Naive thymus-derived CD4-positive, alpha-beta T cell (primary cell): ENCODE measurements around the gene ISG20L2. TPM values are rescaled to one million over a fixed set of nuclear protein-coding genes. Genes with fewer than 3 reads are reported as not detected.

Experiments used
- ATAC-seq: fragments of 150-1000 bp; cut with Tn5 transposase; 2 replicates; pipeline ENCODE4 v1.10.0; 2021; ENCODE audit warnings: mild to moderate bottlenecking, moderate library complexity
- CTCF ChIA-PET: fragments of 350-600 bp; sonication (Branson Sonifier 250); formaldehyde crosslinking; loops from one replicate; lab custom pipeline; 2021; ENCODE audit warnings: antibody characterized with exemption; lab: Charles Lee
- POLR2A ChIA-PET: fragments of 350-600 bp; sonication (Branson Sonifier 250); formaldehyde crosslinking; loops from one replicate; lab custom pipeline; 2021; ENCODE audit warnings: antibody characterized with exemption, inconsistent platforms; lab: Charles Lee
- DNase-seq, 9 donors: peaks; one replicate each; pipeline versions ENCODE4 v3.0.0 to v3.0.0-alpha.2; 2020 to 2022; ENCODE audit warnings: mixed read lengths in 1 of 9
- H3K27ac ChIP-seq: one replicate; pipeline ENCODE4 v1.7.0; 2013; ENCODE audit warnings: mild to moderate bottlenecking, low read depth, low read length, moderate library complexity
- H3K27me3 ChIP-seq, 2 donors: one replicate each; pipeline ENCODE4 v1.7.0; 2013; ENCODE audit warnings: low read length in 2 of 2, mild to moderate bottlenecking in 2 of 2, moderate library complexity in 2 of 2; ENCODE audit not compliant: control insufficient read depth in 2 of 2, insufficient read depth in 2 of 2
- H3K36me3 ChIP-seq, 3 experiments: 1 replicate in 2 of 3; 2 replicates in 1 of 3; pipeline ENCODE4 v1.7.0; 2013; ENCODE audit warnings: low read length in 3 of 3, mild to moderate bottlenecking in 3 of 3, moderate library complexity in 1 of 3; ENCODE audit not compliant: insufficient read depth in 3 of 3, control insufficient read depth in 2 of 3
- H3K4me1 ChIP-seq, 2 donors: one replicate each; pipeline ENCODE4 v1.7.0; 2013; ENCODE audit warnings: low read length in 2 of 2, mild to moderate bottlenecking in 2 of 2, moderate library complexity in 1 of 2; ENCODE audit not compliant: control insufficient read depth in 2 of 2, insufficient read depth in 2 of 2
- H3K4me3 ChIP-seq: 2 replicates; pipeline ENCODE4 v1.7.0; 2013; ENCODE audit warnings: mild to moderate bottlenecking, low read length
- H3K9me3 ChIP-seq, 3 experiments: 1 replicate in 2 of 3; 2 replicates in 1 of 3; pipeline ENCODE4 v1.7.0; 2013; ENCODE audit warnings: low read length in 3 of 3; ENCODE audit not compliant: control insufficient read depth in 2 of 3
- H3K27ac Mint-ChIP-seq, 9 donors: one replicate each; pipeline ENCODE4 v1.8.0; 2020 to 2022; ENCODE audit warnings: mixed read lengths in 9 of 9, mild to moderate bottlenecking in 8 of 9, moderate library complexity in 5 of 9, inconsistent platforms in 2 of 9
- H3K27me3 Mint-ChIP-seq, 5 donors: one replicate each; pipeline ENCODE4 v1.8.0; 2021 to 2022; ENCODE audit warnings: mixed read lengths in 5 of 5, mild to moderate bottlenecking in 1 of 5
- H3K36me3 Mint-ChIP-seq, 5 donors: one replicate each; pipeline ENCODE4 v1.8.0; 2020 to 2022; ENCODE audit warnings: mixed read lengths in 5 of 5, mild to moderate bottlenecking in 3 of 5, inconsistent platforms in 1 of 5
- H3K4me1 Mint-ChIP-seq, 7 donors: one replicate each; pipeline ENCODE4 v1.8.0; 2020 to 2022; ENCODE audit warnings: mixed read lengths in 7 of 7, mild to moderate bottlenecking in 3 of 7, inconsistent platforms in 1 of 7
- H3K4me3 Mint-ChIP-seq, 10 donors: one replicate each; pipeline ENCODE4 v1.8.0; 2020 to 2022; ENCODE audit warnings: mild to moderate bottlenecking in 10 of 10, mixed read lengths in 10 of 10, moderate library complexity in 6 of 10, inconsistent platforms in 2 of 10
- H3K9me3 Mint-ChIP-seq, 11 donors: one replicate each; pipeline ENCODE4 v1.8.0; 2020 to 2022; ENCODE audit warnings: mixed read lengths in 11 of 11, mild to moderate bottlenecking in 4 of 11, inconsistent platforms in 1 of 11, moderate library complexity in 1 of 11
- intact Hi-C, 2 donors: fragments of 100-400 bp; cut with micrococcal nuclease; formaldehyde crosslinking; loops; one replicate each; pipeline ENCODE4 v1.15.1; 2023
- polyA plus RNA-seq, 2 donors: library from polyadenylated mRNA; unstranded; fragments of 300-500 nt; fragmentation: Illumina TruSeq; gene quantifications; one replicate each; pipeline ENCODE4 v1.2.3, GENCODE V29; 2021
- total RNA-seq, 6 experiments: library from RNA in 5 of 6; stranded (reverse) in 5 of 6; gene quantifications; 1 replicate in 5 of 6; 2 replicates in 1 of 6; pipeline ENCODE4 v1.2.3 and lab custom pipeline; 2021 to 2026

Gene ISG20L2
- total and polyA plus RNA-seq, 7 experiments from 2014 or later = 15.3 to 59.9 (median 45.0) TPM

DNA sequence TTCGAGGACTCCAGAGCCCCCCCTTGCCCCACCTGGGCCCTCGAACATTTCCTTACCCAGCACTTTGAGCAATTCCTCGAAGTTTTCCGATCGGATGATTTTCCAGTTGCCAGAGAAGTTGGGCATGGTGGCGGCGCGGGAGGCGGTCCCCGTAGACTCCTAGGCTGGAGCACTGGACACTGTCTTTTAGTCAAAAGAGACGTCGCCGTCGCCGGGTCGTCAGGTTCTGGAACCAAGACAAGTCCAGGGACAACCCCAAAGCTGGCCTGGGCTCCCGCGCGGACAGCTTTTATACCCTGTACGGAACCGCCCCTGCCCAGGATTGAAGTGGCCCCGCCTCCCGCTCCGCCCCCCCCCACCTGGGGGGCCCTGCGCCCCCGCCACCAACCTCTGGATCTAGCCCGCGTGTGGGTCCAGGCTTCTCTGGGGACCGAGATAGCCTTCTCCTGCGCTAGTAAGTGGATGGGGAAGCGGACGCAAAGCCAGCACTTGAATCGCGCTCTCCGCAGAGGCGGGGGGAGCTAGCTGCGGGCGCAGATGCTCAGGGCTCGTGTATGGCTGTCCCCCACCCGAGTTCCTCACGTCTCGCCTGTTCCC lies 23.1 kb downstream of the ISG20L2 start, which contains the start of gene CRABP2:
TSS of gene CRABP2 (minus strand) at position 263 of the 597 bp plus-strand sequence. CDS start at position 126, 137 bp downstream.
- Histone ChIP-seq H3K36me3 (no peaks in the 10 kb centered on the region), H3K27me3 (peaks cover 3 to 4% of the 10 kb centered on the region in 2 donors)

DNA sequence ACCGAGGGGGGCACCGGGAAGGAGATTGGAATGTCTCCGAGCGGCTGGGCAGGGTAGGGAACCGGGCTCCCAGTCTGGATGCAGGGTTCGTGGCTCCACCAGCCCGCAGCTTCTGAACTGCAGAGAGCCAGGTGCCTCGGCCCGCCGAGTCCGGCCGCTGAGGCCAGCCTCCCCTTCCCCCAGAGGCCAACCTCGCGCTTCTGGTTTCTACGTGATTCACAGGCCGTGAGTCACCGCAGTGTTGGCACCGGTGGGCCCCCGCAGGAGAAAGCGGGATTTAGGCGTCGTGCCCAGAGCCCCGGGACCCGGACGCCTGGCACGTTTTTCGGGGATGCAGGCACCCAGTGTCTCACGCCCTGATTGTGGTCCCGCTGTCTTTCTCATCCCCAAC lies 23.6 kb downstream of the ISG20L2 start:
- Histone ChIP-seq H3K9me3 (no peaks in the 10 kb centered on the region), H3K27me3 (peaks cover 3 to 4% of the 10 kb centered on the region in 2 donors), H3K27ac (peak overlapping the region; percentile 71), H3K4me1 (peaks cover 23 to 27% of the 10 kb centered on the region in 2 donors), H3K4me3 (peak overlapping the region; percentile 81), H3K36me3 (no peaks in the 10 kb centered on the region)
- ATAC-seq (no peak), DNase-seq (peak in 1 of 9 donors; percentile 32)
- peak overlapping the region; percentile 23 to 95 (median 92) for H3K4me3 Mint-ChIP-seq
- ChIA-PET POLR2A (interaction anchor here (1.0 to 2.2 kb wide), 2 partner anchors 22 to 36 kb away, joined by 3 to 7 read pairs; partner anchors contain the start of gene MRPL24), CTCF (interaction anchor here (2.6 to 11.9 kb wide), 3 partner anchors 11 to 21 kb away, joined by 11 to 93 read pairs (median 37); no protein-coding TSS in a partner anchor)
- H3K9me3 Mint-ChIP-seq = no peaks in the 10 kb centered on the region
- peaks cover 11 to 37% (median 24%) of the 10 kb centered on the region in 7 donors for H3K4me1 Mint-ChIP-seq
- no peaks in the 10 kb centered on the region for H3K36me3 Mint-ChIP-seq
- H3K27me3 Mint-ChIP-seq = peaks cover 8 to 44% (median 26%) of the 10 kb centered on the region in 5 donors
- intact Hi-C loops = loop anchor here in 1 of 2 donors (5.0 kb wide), 1 partner anchor 78 kb away; no protein-coding TSS in a partner anchor
- peak overlapping the region in 1 of 9 donors; percentile 47 for H3K27ac Mint-ChIP-seq

More for the DNA sequence above, 23.1 kb downstream of the ISG20L2 start, which contains the start of gene CRABP2:
- Mint-ChIP-seq H3K4me1 (peaks cover 11 to 37% (median 24%) of the 10 kb centered on the region in 7 donors), H3K27ac (peak within 1 kb of the TSS; percentile 46 to 94 (median 92)), H3K27me3 (peaks cover 8 to 44% (median 26%) of the 10 kb centered on the region in 5 donors), H3K36me3 (no peaks in the 10 kb centered on the region), H3K4me3 (peak within 1 kb of the TSS; percentile 88 to 95 (median 92)), H3K9me3 (no peaks in the 10 kb centered on the region)
- peaks cover 23 to 27% of the 10 kb centered on the region in 2 donors for H3K4me1 ChIP-seq
- H3K27ac ChIP-seq = peak within 1 kb of the TSS; percentile 71
- ChIA-PET CTCF (interaction anchor here (0.5 to 11.9 kb wide), 8 partner anchors 10 to 46 kb away, joined by 3 to 93 read pairs (median 7); no protein-coding TSS in a partner anchor), POLR2A (interaction anchor here (0.8 to 2.4 kb wide), 5 partner anchors 16 to 248 kb away, joined by 3 to 13 read pairs (median 4); partner anchors contain the start of gene MRPL24)
- DNase-seq (peak in 2 of 9 donors; percentile 14 to 32), ATAC-seq (peak; percentile 55)
- intact Hi-C loops = loop anchor here in 1 of 2 donors (5.0 kb wide), 1 partner anchor 78 kb away; no protein-coding TSS in a partner anchor
- H3K4me3 ChIP-seq = peak within 1 kb of the TSS; percentile 81
- no peaks in the 10 kb centered on the region for H3K9me3 ChIP-seq

DNA sequence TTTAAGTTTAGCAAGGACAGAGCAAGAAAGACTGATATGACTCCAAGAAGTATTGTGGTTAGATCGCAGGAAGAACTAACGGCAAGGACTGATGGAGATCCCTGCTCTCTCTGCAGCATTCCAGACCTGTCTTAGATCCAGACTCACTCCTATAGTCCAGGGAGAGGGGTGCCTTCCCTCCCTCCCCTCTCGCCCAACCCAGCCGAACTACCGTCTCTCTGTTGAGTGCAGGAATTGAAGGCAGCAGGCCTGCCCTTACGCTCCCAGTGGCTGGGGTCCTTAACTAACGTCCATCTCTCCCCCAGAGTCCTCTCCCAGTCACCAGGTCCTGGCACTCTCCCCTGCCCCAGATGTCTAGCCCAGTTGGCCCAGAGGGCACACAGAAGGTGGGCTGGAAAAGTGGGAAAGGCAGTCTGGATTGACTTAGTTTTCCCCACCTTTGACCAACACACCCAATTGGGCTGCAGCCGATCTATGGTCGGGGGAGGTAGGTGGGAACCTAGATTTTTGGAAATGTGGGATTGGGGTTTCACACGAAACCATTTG lies 24.3 kb downstream of the ISG20L2 start:
- H3K4me3 Mint-ChIP-seq = peak overlapping the region; percentile 14 to 95 (median 42)
- H3K4me3 ChIP-seq = no peak overlapping the region
- H3K36me3 ChIP-seq = no peaks in the 10 kb centered on the region
- DNase-seq = no peak
- H3K27ac Mint-ChIP-seq = peak overlapping the region in 1 of 9 donors; percentile 8
- H3K4me1 Mint-ChIP-seq = peaks cover 11 to 37% (median 24%) of the 10 kb centered on the region in 7 donors
- peaks cover 23 to 27% of the 10 kb centered on the region in 2 donors for H3K4me1 ChIP-seq
- H3K9me3 Mint-ChIP-seq = no peaks in the 10 kb centered on the region
- peaks cover 3 to 4% of the 10 kb centered on the region in 2 donors for H3K27me3 ChIP-seq
- peaks cover 8 to 44% (median 26%) of the 10 kb centered on the region in 5 donors for H3K27me3 Mint-ChIP-seq
- ChIA-PET CTCF (interaction anchor here (11.9 kb wide), 1 partner anchor 15 kb away, joined by 93 read pairs; no protein-coding TSS in a partner anchor), POLR2A (interaction anchor here (1.0 kb wide), 1 partner anchor 23 kb away, joined by 3 read pairs; no protein-coding TSS in a partner anchor)
- intact Hi-C loops = no loop called here
- no peaks in the 10 kb centered on the region for H3K36me3 Mint-ChIP-seq
- H3K27ac ChIP-seq = no peak overlapping the region
- no peak for ATAC-seq
- no peaks in the 10 kb centered on the region for H3K9me3 ChIP-seq

DNA sequence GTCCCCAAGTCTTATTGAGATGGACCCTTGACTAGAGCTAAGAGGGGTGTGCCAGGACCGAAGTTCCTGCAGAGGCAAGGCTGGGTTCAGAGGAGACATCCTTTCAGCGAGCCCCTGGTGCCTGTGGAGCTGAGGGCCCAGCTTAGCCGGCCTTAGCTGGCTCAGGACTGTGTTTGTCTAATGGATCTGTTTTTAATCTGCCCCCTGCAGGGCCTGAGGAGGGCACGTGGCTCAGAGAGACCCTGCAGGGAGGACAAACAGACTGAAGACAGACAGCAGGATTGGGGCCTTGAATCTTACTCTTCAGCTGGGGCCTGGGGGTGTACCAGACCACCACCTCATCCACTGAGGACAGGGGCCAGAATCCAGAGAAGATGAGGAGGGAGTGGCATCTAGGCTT lies 24.8 kb downstream of the ISG20L2 start:
- no peak for ATAC-seq

GRCh38 chr1:156703336-156703735 lies 25.2 kb downstream of the ISG20L2 start:
- peak overlapping the region in 1 of 10 donors; percentile 53 for H3K4me3 Mint-ChIP-seq
- no peak overlapping the region for H3K4me3 ChIP-seq
- peaks cover 11 to 37% (median 24%) of the 10 kb centered on the region in 7 donors for H3K4me1 Mint-ChIP-seq
- H3K27me3 ChIP-seq = peaks cover 3 to 4% of the 10 kb centered on the region in 2 donors
- intact Hi-C loops = no loop called here
- H3K27me3 Mint-ChIP-seq = peaks cover 8 to 44% (median 32%) of the 10 kb centered on the region in 5 donors
- ChIA-PET CTCF (interaction anchor here (11.9 kb wide), 1 partner anchor 14 kb away, joined by 93 read pairs; no protein-coding TSS in a partner anchor), POLR2A (interaction anchor here (1.6 kb wide), 1 partner anchor 10 kb away, joined by 3 read pairs; no protein-coding TSS in a partner anchor)
- H3K4me1 ChIP-seq = peaks cover 23 to 27% of the 10 kb centered on the region in 2 donors
- H3K27ac ChIP-seq = no peak overlapping the region
- ATAC-seq (no peak), DNase-seq (no peak)
- H3K9me3 ChIP-seq = no peaks in the 10 kb centered on the region
- H3K36me3 ChIP-seq = no peaks in the 10 kb centered on the region
- no peaks in the 10 kb centered on the region for H3K9me3 Mint-ChIP-seq
- no peaks in the 10 kb centered on the region for H3K36me3 Mint-ChIP-seq
- H3K27ac Mint-ChIP-seq = peak overlapping the region in 1 of 9 donors; percentile 43

More for the DNA sequence above, 24.8 kb downstream of the ISG20L2 start:
- ChIA-PET POLR2A (interaction anchor here (1.6 kb wide), 1 partner anchor 10 kb away, joined by 3 read pairs; no protein-coding TSS in a partner anchor), CTCF (interaction anchor here (11.9 kb wide), 1 partner anchor 15 kb away, joined by 93 read pairs; no protein-coding TSS in a partner anchor)
- H3K36me3 Mint-ChIP-seq = no peaks in the 10 kb centered on the region
- Histone ChIP-seq H3K27ac (no peak overlapping the region), H3K27me3 (peaks cover 3 to 4% of the 10 kb centered on the region in 2 donors), H3K4me3 (no peak overlapping the region), H3K9me3 (no peaks in the 10 kb centered on the region), H3K36me3 (no peaks in the 10 kb centered on the region), H3K4me1 (peaks cover 23 to 27% of the 10 kb centered on the region in 2 donors)
- H3K4me1 Mint-ChIP-seq = peaks cover 11 to 37% (median 24%) of the 10 kb centered on the region in 7 donors
- no peaks in the 10 kb centered on the region for H3K9me3 Mint-ChIP-seq
- H3K4me3 Mint-ChIP-seq = peak overlapping the region in 6 of 10 donors; percentile 32 to 95 (median 64)
- no peak overlapping the region for H3K27ac Mint-ChIP-seq
- no peak for DNase-seq
- peaks cover 8 to 44% (median 29%) of the 10 kb centered on the region in 5 donors for H3K27me3 Mint-ChIP-seq
- intact Hi-C loops = no loop called here
